GM18502 (cell line): ENCODE measurements around the gene ETNPPL.

Experiments
- ATAC-seq: cut with Tn5 transposase; IDR thresholded peaks from one replicate; pipeline ENCODE4 v1.9.1; 2021; ENCODE audit warnings: mild to moderate bottlenecking; ENCODE audit not compliant: unreplicated experiment, poor library complexity

Gene ETNPPL

GRCh38 chr4:108762559-108763225, at the start of gene ETNPPL:
ETNPPL (minus strand) TSS chr4:108763053; CDS start chr4:108762898, 155 bp downstream.
- ATAC-seq = no peak

DNA sequence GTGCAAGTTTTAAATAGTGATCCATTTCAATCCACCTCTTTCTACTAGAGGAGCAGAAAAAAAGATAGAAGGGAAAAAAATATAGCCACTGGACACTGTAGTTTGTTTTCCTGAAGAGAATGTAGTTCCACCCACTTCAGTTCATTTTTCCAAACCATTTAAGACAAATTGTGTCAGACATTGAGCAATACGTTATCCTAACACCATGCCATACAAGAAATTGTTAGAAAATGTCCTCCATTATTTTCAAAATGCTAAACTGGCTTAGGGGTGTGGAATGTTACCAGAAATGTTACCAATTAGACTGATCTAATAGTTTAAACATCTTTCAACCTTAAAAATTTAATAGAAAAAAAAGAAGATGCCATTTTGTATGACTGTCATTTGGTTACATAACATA, 48.6 kb upstream of the ETNPPL start:
- no peak for ATAC-seq

- no peak for ATAC-seq
These were observed 47.2 kb upstream of the ETNPPL start for GRCh38 chr4:108810087-108810486.

DNA sequence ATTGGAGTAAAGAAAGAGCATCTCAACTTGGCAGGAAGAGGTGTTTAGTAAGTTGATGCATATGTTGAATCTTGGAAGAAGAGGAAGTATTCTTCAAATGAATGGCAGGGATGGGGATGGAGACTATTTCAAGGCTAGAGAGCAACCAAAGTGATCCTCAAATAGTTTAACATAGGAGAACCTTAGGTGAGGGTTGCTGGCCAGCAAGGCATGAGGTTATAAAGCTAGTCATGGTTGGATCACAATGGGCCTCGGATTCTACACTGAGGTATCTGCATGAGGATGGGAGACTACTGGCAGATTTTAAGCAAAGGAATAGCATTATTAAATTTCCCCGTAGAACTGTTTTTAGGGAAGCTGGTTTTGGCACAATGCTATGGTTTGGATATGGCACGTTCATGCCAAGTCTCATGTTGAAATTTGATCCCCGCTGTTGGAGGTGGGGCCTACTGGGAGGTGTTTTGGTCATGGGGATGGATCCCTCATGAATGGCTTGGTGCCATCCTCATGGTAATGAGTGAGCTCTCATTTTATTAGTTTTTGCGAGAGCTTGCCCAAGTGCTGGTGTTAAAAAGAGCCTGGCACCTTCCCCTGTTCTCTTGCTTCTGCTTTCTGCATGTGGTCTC, 41.9 kb upstream of the ETNPPL start:
- ATAC-seq = no peak

DNA sequence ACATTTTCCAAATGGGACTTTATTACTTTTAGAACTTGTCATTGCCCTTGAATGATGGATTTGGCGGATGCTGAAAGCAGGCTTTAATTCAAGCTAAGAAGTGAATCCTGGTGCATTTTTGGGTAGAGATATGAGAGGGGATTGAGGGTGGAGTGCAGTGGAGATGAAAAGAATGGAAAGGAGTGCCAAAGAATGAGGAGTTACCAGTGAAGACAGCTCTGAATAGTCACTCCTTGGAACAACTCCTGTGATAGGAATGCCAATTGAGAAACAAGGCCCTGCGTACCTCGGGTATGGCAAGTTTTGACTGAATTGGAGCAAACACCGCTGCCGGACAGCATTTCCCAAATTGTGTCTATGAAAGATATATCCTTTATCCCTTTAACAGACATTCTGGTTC, 36.5 kb upstream of the ETNPPL start:
- no peak for ATAC-seq

GRCh38 chr4:108796173-108796572, 33.3 kb upstream of the ETNPPL start:
- ATAC-seq = no peak

- no peak for ATAC-seq
These were observed 32.9 kb upstream of the ETNPPL start for GRCh38 chr4:108795733-108796132.

DNA sequence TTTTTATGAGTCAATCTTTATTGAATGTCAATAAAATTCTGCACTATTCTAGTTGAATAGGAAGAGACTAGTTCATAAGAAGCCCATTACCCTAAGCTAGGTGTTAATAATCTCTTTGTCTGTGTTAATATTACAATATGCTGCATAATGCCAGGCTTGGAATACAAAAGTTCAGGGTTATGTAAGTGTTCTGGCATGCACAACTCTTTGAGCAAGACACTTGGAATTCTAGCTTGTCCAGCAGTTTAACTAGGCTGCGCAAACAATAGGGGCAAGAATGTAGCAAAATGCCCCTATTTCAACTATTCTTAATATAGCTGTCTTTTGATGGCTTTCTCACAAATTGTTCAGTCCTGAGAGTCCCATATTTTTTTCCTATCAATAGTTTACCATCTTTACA, 31.3 kb upstream of the ETNPPL start:
- ATAC-seq = no peak

- no peak for ATAC-seq
These were observed 30.6 kb upstream of the ETNPPL start for GRCh38 chr4:108793415-108793814.

GRCh38 chr4:108788731-108789130, 25.9 kb upstream of the ETNPPL start:
- ATAC-seq = no peak

DNA sequence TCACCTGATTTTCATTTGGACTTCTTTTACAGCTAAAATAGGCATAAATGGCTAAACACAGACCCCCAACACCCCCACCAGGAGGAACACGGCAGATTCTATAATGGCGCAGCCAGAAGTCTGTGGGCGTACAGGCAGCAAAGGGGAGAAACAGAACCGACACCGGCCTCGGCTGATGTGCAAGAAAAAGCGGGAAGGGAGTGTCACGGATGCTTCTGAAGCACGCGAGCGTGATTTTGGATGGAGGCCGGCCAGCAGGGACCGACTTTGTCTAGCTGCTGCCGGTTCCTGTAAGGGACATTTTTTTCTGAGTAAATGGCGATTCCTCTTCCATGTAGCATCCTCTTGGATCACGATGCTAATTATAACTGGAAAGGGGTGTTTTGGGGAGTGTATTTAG, 24.9 kb upstream of the ETNPPL start:
- no peak for ATAC-seq

DNA sequence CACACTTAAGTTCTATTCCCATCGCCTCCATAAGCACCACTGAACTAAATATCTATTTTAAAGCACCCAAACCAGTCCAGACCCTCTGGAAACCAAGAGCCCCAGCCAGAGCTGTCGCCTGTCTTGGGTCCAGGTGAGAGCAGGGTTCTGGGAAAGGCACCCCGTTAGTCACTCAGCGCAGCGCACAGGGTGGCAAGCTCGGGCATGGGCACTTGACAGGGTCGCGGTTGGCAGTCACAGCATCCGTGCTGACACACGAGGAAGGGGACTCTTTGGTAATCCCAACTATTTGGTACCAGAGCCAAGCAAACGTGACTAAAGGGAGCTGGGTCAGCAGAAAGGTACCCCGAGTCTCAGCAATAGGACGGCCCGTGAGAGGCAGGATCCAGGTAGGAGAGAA, 24.3 kb upstream of the ETNPPL start:
- ATAC-seq = no peak

DNA sequence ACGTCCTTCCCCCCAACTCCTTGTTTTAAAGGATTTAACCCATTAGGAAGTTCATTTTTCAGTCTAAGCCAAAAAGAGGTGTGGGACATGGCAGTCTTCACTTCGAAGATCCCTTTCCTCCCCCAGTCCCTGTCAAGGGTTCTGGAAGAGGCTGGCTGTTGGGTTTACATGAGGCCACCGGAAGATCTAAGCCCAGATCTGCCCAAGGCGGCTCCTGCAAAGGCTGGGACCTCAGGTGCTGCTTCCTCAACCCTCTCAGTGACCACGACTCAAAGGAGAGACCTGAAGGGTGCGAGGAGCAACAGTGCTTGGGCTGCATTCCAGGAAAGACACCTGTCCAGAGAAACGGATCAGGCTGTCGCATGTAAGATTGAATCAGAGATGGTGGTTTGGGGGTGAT, 23.5 kb upstream of the ETNPPL start:
- no peak for ATAC-seq

DNA sequence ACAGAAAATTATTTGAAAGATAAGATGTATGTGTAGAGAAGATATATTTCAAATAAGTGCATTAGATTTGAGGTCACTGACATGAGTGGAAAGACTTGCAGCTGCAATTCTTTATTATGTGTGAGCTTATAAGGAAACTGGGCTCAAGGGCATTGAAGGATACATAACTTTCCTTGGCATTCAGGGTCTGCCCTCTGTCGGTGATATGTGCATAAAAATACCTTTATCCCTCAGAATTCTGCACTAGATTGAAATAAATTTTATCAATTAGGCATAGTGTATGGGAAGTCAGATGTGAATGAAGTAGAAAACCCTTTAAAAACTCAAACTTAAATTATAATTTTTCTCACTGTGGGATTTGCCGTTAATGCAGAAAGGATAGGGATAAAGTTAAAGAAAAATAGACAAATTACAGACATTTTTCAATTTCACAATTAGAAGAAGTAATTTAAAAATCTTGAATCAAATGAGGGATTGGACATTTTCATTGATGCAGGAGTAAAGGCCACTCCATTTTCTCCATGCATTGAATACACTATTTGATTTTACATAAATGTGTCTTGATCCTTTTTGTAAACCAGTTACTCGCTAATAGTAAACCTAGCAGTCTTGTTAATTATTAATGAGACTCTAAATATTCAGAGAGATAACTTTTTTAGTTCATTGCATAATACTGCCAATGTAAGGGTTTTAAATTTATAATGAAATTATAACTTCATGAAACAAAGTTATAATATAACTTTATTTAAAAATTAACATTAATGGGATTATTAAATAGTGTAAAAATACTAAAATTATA, 21.0 kb upstream of the ETNPPL start:
- ATAC-seq = no peak

DNA sequence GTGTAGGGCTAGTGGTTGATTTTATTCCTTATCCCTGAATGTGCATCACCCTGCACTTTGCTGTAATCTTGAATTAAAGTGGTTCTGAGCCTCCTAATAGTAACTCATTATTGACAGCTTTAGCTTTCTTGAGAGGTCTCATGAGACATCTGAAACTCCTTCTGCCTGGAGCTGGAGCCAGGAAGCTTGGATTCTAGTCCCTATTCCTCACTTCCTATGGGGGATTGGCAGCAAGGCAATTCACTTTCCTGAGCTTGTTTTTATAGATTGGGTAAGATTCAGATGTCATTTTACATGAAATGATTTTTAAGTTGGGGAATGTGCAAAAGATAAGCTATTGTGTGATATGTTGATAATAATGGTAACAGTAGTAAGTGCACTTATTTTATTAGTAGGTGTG, 17.1 kb upstream of the ETNPPL start:
- ATAC-seq = no peak

- ATAC-seq = no peak
These were observed 14.5 kb upstream of the ETNPPL start for GRCh38 chr4:108777388-108777787.

GRCh38 chr4:108775921-108776320, 13.1 kb upstream of the ETNPPL start:
- no peak for ATAC-seq

DNA sequence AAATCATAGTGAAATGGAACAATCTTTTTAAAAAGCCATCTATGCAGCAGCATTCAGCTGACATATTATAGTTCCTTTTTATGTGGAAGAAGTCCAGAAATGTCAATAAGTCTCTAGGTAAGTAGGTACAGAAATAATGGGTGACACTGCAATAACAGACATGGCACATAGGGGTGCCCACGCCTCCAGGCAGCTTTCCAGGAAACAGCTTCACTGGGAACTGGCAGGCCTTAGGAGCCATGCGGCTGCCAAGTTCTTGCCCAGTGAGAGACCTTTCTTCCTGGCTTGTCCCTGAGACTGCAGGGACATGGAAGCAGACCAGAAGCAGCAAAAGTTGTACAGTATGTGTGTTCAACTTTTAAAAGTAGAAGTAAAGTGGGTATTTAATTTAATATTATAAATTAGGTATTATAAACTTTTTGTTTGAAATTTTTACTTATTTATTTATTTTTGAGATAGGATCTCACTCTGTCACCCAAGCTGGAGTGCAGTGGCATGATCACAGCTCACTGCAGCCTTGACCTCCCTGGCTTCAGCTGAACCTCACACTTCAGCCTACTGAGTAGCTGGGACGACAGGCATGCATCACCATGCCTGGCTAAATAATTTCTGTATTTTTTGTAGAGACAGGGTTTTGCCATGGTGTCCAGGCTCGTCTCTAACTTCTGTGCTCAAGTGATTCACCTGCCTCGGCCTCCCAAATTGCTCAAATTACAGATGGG, 12.1 kb upstream of the ETNPPL start:
- no peak for ATAC-seq

- no peak for ATAC-seq
These were observed 9.5 kb upstream of the ETNPPL start for GRCh38 chr4:108772402-108772801.

GRCh38 chr4:108766058-108766457, 3.2 kb upstream of the ETNPPL start:
- no peak for ATAC-seq

GRCh38 chr4:108763986-108764385, 1.1 kb upstream of the ETNPPL start:
- ATAC-seq = no peak
